GM19351 (cell line): ENCODE data around the gene NMRK2.
"Not testable (repeated sequence)": the region's sequence is repeated elsewhere in the genome, so short reads cannot be mapped to it uniquely, and the experiment has no call there.

Source experiments
- ATAC-seq: cut with Tn5 transposase; IDR thresholded peaks from one replicate; pipeline ENCODE4 v1.9.1; 2021; ENCODE audit warnings: mild to moderate bottlenecking, moderate library complexity; ENCODE audit not compliant: unreplicated experiment

Gene NMRK2

GRCh38 chr19:3936506-3937442 is 3.9 kb downstream of the NMRK2 start:
- ATAC-seq, result no peak

- ATAC-seq, result not testable (repeated sequence)
Measured at GRCh38 chr19:3938300-3938950, 5.6 kb downstream of the NMRK2 start.

GRCh38 chr19:3942790-3943409 is 10.0 kb downstream of the NMRK2 start:
- ATAC-seq, result no peak

GRCh38 chr19:3944018-3944721 is 11.3 kb downstream of the NMRK2 start:
- no peak for ATAC-seq

GRCh38 chr19:3945838-3946237 is 13.0 kb downstream of the NMRK2 start:
- no peak for ATAC-seq

- not testable (repeated sequence) for ATAC-seq
Measured at GRCh38 chr19:3947316-3947933, 14.6 kb downstream of the NMRK2 start.

- no peak for ATAC-seq
Measured at GRCh38 chr19:3949294-3949693, 16.4 kb downstream of the NMRK2 start.

GRCh38 chr19:3949997-3950859 is 17.4 kb downstream of the NMRK2 start:
- ATAC-seq, result no peak

GRCh38 chr19:3950871-3951861 is 18.3 kb downstream of the NMRK2 start:
- no peak for ATAC-seq

- ATAC-seq, result not testable (repeated sequence)
Measured at GRCh38 chr19:3952755-3953276, 19.9 kb downstream of the NMRK2 start.

- no peak for ATAC-seq
Measured at GRCh38 chr19:3954107-3954506, 21.2 kb downstream of the NMRK2 start.

GRCh38 chr19:3955276-3955675 is 22.4 kb downstream of the NMRK2 start:
- not testable (repeated sequence) for ATAC-seq

GRCh38 chr19:3955688-3956087 is 22.8 kb downstream of the NMRK2 start:
- ATAC-seq, result no peak

GRCh38 chr19:3958836-3959765 is 26.2 kb downstream of the NMRK2 start:
- no peak for ATAC-seq

- ATAC-seq, result no peak
Measured at GRCh38 chr19:3959766-3960131, 26.9 kb downstream of the NMRK2 start.

- no peak for ATAC-seq
Measured at GRCh38 chr19:3961007-3961406, 28.1 kb downstream of the NMRK2 start.
